Mammary epithelial cell (primary cell): ENCODE results near the gene GRB10.

Experiments used
- EZH2 ChIP-seq: IDR thresholded peaks from 2 replicates; pipeline ENCODE4 v1.6.1; 2012; ENCODE audit warnings: low read length, inconsistent platforms, borderline replicate concordance
- TF ChIP-seq, protein P1 (sequence below), 2 donors: IDR thresholded peaks in 1 of 2; conservative IDR thresholded peaks in 1 of 2; 2 replicates each; pipeline ENCODE4 v1.5.1; 2011 to 2012; ENCODE audit warnings: inconsistent platforms in 2 of 2, low read length in 2 of 2, mild to moderate bottlenecking in 2 of 2, control low read depth in 1 of 2, low read depth in 1 of 2; ENCODE audit not compliant: insufficient read depth in 1 of 2; ENCODE audit errors: extremely low read depth in 1 of 2

DNA sequence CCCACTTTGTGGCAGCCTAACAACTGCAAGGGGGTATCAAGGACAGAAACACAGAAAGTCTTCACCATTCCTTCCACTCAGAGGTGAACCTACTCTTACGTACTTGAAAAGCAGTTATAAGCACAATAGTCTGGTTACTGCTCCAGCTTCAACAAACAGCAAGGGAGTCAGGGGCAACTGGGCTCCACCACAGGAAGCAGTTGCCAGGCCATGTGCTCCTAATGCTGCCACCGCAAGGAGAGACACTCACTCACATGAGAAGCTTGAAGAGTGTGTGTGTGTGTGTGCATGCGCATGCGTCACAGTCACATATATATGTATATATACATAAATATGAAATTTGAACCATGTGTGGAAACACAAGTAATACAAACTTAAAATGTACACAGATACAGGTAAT is 65.5 kb downstream of the GRB10 start:
- TF ChIP-seq, protein P1, sequence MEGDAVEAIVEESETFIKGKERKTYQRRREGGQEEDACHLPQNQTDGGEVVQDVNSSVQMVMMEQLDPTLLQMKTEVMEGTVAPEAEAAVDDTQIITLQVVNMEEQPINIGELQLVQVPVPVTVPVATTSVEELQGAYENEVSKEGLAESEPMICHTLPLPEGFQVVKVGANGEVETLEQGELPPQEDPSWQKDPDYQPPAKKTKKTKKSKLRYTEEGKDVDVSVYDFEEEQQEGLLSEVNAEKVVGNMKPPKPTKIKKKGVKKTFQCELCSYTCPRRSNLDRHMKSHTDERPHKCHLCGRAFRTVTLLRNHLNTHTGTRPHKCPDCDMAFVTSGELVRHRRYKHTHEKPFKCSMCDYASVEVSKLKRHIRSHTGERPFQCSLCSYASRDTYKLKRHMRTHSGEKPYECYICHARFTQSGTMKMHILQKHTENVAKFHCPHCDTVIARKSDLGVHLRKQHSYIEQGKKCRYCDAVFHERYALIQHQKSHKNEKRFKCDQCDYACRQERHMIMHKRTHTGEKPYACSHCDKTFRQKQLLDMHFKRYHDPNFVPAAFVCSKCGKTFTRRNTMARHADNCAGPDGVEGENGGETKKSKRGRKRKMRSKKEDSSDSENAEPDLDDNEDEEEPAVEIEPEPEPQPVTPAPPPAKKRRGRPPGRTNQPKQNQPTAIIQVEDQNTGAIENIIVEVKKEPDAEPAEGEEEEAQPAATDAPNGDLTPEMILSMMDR (conservative IDR thresholded peaks at IDR 0.05 in 1 of 2, IDR thresholded peaks at IDR 0.05 in 1 of 2; ENCODE audit: extremely low read depth in 1 of 2, insufficient read depth in 1 of 2, low read depth in 1 of 2, low read length in 2 of 2) = no peak
- TF ChIP-seq EZH2 = no peak
